ENCODE results near the gene RPS6KL1. TPM values are rescaled to one million over a fixed set of nuclear protein-coding genes. Genes with fewer than 3 reads are reported as not detected.

RPS6KL1 gene
- polyA plus RNA-seq, 12 donors, result 3.9 to 15.7 (median 9.9) TPM; not detected in 1

DNA sequence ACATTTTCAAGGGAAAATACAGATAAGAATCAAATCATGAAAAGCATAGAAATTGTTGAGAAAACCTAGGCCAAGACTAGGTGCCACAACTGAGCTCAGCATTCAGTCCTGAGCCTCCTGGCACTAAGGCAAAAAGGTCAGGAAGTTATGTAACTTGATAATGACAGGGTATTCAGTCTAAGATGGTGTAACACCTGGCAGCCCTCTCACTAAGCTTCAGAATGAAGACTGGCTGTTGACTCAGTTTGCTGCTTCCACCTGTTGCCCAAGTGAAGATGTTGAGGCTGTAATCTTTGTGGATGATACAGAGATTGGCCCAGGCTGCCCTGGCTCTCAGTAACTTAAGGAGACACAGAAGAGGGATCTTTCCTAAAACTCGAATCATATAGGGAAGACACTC, 66.7 kb downstream of the RPS6KL1 start:
- DNase-seq, result no peak

DNA sequence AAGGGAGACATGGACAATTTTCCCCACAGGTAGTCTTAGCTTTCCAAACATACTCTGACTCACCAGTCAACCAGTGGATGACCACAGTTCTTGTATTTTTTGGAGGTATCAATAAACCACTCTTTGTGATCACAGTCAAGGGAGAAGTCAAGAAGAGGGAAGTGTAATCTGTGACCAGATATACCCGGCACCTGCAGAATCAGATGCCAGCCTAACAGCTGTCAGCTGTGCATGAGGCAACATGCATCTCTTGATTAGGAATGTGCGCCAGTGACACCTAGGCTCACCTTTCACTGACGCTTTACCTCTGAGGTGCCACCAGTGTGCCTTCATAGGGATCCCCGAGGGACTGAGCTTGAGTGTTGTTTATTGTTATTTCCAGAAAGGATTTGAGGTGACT, 67.1 kb downstream of the RPS6KL1 start:
- DNase-seq, result no peak

DNA sequence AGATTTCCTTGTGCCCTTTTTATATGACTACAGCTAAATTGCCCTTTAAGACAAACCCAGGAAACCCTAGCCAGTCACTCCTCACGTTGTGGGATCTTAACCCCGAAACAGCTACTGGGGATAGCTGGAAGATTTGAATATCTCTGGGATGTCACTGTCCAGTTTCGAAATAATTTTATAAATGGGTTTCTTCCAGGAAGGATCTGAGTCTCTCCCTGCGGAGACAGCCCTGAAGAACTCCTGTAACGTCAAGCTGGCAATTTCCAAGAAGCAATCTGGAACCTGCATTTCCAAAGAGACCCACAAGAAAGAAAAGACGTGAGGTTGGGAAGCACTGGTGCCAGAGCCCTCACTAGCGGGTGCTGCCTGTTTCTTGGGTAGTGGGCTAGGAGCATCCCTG, 68.0 kb downstream of the RPS6KL1 start:
- DNase-seq, result no peak

Other genes starting within 250 kb of the RPS6KL1 start
- 10 to 100 TPM in 11 of 12 donors, not detected in 1; 15.4 to 25.0 (median 19.9) TPM for gene AREL1, start 210.2 kb downstream of the RPS6KL1 start, polyA plus RNA-seq (ENCODE audit: insufficient read length in 12 of 12)
- gene FCF1, start 210.1 kb downstream of the RPS6KL1 start, polyA plus RNA-seq (ENCODE audit: insufficient read length in 12 of 12), result 10 to 100 TPM in 11 of 12 donors, not detected in 1; 33.8 to 64.9 (median 44.8) TPM
- 10 to 100 TPM in 11 of 12 donors, not detected in 1; 45.8 to 76.0 (median 55.0) TPM for gene YLPM1, start 159.9 kb downstream of the RPS6KL1 start, polyA plus RNA-seq (ENCODE audit: insufficient read length in 12 of 12)
- gene PROX2, start 47.1 kb downstream of the RPS6KL1 start, polyA plus RNA-seq (ENCODE audit: insufficient read length in 12 of 12), result 1 to 10 TPM in 3 of 12 donors, under 1 TPM in 7, not detected in 2; 0.15 to 2.3 (median 0.76) TPM
- 10 to 100 TPM in 11 of 12 donors, not detected in 1; 64.6 to 83.3 (median 71.6) TPM for gene DLST, start 41.3 kb downstream of the RPS6KL1 start, polyA plus RNA-seq (ENCODE audit: insufficient read length in 12 of 12)
- gene PGF, start 32.3 kb upstream of the RPS6KL1 start, polyA plus RNA-seq (ENCODE audit: insufficient read length in 12 of 12), result 10 to 100 TPM in 11 of 12 donors, not detected in 1; 15.5 to 51.5 (median 29.1) TPM
- gene EIF2B2, start 79.7 kb upstream of the RPS6KL1 start, polyA plus RNA-seq (ENCODE audit: insufficient read length in 12 of 12), result 10 to 100 TPM in 11 of 12 donors, not detected in 1; 28.0 to 61.0 (median 50.2) TPM
- 10 to 100 TPM in 11 of 12 donors, not detected in 1; 19.0 to 28.6 (median 23.0) TPM for gene MLH3, start 128.2 kb upstream of the RPS6KL1 start, polyA plus RNA-seq (ENCODE audit: insufficient read length in 12 of 12)
- gene ACYP1, start 140.8 kb upstream of the RPS6KL1 start, polyA plus RNA-seq (ENCODE audit: insufficient read length in 12 of 12), result 10 to 100 TPM in 11 of 12 donors, not detected in 1; 10.3 to 41.1 (median 20.4) TPM
- 1 to 10 TPM in 7 of 12 donors, under 1 TPM in 3, not detected in 2; 0.38 to 2.5 (median 1.2) TPM for gene ZC2HC1C, start 146.4 kb upstream of the RPS6KL1 start, polyA plus RNA-seq (ENCODE audit: insufficient read length in 12 of 12)
- gene NEK9, start 203.8 kb upstream of the RPS6KL1 start, polyA plus RNA-seq (ENCODE audit: insufficient read length in 12 of 12), result 100 to 1,000 TPM in 2 of 12 donors, 10 to 100 TPM in 9, not detected in 1; 49.5 to 103 (median 84.4) TPM